Progenitor cell of endocrine pancreas (in vitro differentiated cells): Measurements from ENCODE around the gene EXOC2. TPM values are rescaled to one million over a fixed set of nuclear protein-coding genes. Genes with fewer than 3 reads are reported as not detected.
"Not testable (repeated sequence)": the region's sequence is repeated elsewhere in the genome, so short reads cannot be mapped to it uniquely, and the experiment has no call there.

ENCODE experiments used
- DNase-seq: peaks from one replicate; pipeline ENCODE4 v3.0.0; 2021; ENCODE audit warnings: low spot score; ENCODE audit not compliant: unreplicated experiment
- H3K27ac Mint-ChIP-seq: 2 replicates; pipeline ENCODE4 v1.8.0; 2021; ENCODE audit warnings: mild to moderate bottlenecking, moderate library complexity, mixed read lengths
- H3K27me3 Mint-ChIP-seq: 2 replicates; pipeline ENCODE4 v1.8.0; 2021; ENCODE audit warnings: mixed read lengths
- H3K36me3 Mint-ChIP-seq: 2 replicates; pipeline ENCODE4 v1.8.0; 2022; ENCODE audit warnings: mixed read lengths; ENCODE audit not compliant: insufficient read depth
- H3K4me1 Mint-ChIP-seq: 2 replicates; pipeline ENCODE4 v1.8.0; 2021; ENCODE audit warnings: low read depth, mixed read lengths
- H3K4me3 Mint-ChIP-seq: 2 replicates; pipeline ENCODE4 v1.8.0; 2021; ENCODE audit warnings: low read depth, mild to moderate bottlenecking, moderate library complexity, mixed read lengths
- H3K9me3 Mint-ChIP-seq: 2 replicates; pipeline ENCODE4 v1.8.0; 2021; ENCODE audit warnings: low read depth, mixed read lengths
- CTCF ChIP-seq: fragments of 200-600 bp; sonication (generic); IDR thresholded peaks from one replicate; pipeline ENCODE4 v1.5.0; 2021; ENCODE audit warnings: antibody characterized with exemption, mild to moderate bottlenecking; ENCODE audit not compliant: unreplicated experiment
- total RNA-seq: library from RNA; stranded (reverse); gene quantifications from 2 replicates; pipeline ENCODE4 v1.2.1, GENCODE V29; 2021

EXOC2 gene
- total RNA-seq, 1 donor from 2014 or later, result 24.4 TPM

GRCh38 chr6:609905-610304 lies 83.0 kb downstream of the EXOC2 start:
- Mint-ChIP-seq H3K27me3 (no peaks in the 10 kb centered on the region), H3K9me3 (peaks cover 3% of the 10 kb centered on the region), H3K36me3 (peaks cover 19% of the 10 kb centered on the region), H3K4me3 (no peak overlapping the region), H3K27ac (no peak overlapping the region), H3K4me1 (peaks cover 14% of the 10 kb centered on the region)
- no peak for DNase-seq
- TF ChIP-seq CTCF, result no peak

- no peak overlapping the region for H3K27ac Mint-ChIP-seq
- DNase-seq, result no peak
- peaks cover 3% of the 10 kb centered on the region for H3K9me3 Mint-ChIP-seq
- TF ChIP-seq CTCF, result no peak
- H3K4me3 Mint-ChIP-seq, result no peak overlapping the region
- peaks cover 17% of the 10 kb centered on the region for H3K36me3 Mint-ChIP-seq
- H3K4me1 Mint-ChIP-seq, result peaks cover 1% of the 10 kb centered on the region
- no peaks in the 10 kb centered on the region for H3K27me3 Mint-ChIP-seq
Observed at GRCh38 chr6:606829-607379, 86.0 kb downstream of the EXOC2 start.

GRCh38 chr6:605895-606294 lies 87.0 kb downstream of the EXOC2 start:
- not testable (repeated sequence) for DNase-seq, H3K27ac Mint-ChIP-seq, H3K9me3 Mint-ChIP-seq, H3K4me1 Mint-ChIP-seq, H3K4me3 Mint-ChIP-seq, H3K27me3 Mint-ChIP-seq
- H3K36me3 Mint-ChIP-seq, result peaks cover 17% of the 10 kb centered on the region

GRCh38 chr6:604579-604978 lies 88.4 kb downstream of the EXOC2 start:
- H3K4me3 Mint-ChIP-seq, result no peak overlapping the region
- peaks cover 17% of the 10 kb centered on the region for H3K36me3 Mint-ChIP-seq
- TF ChIP-seq CTCF, result no peak
- peaks cover 3% of the 10 kb centered on the region for H3K9me3 Mint-ChIP-seq
- peaks cover 1% of the 10 kb centered on the region for H3K4me1 Mint-ChIP-seq
- H3K27ac Mint-ChIP-seq, result no peak overlapping the region
- no peaks in the 10 kb centered on the region for H3K27me3 Mint-ChIP-seq
- no peak for DNase-seq

- no peak overlapping the region for H3K4me3 Mint-ChIP-seq
- no peak for DNase-seq
- H3K4me1 Mint-ChIP-seq, result peaks cover 1% of the 10 kb centered on the region
- H3K27me3 Mint-ChIP-seq, result no peaks in the 10 kb centered on the region
- H3K27ac Mint-ChIP-seq, result no peak overlapping the region
- no peak for TF ChIP-seq CTCF
- peaks cover 18% of the 10 kb centered on the region for H3K36me3 Mint-ChIP-seq
- peaks cover 3% of the 10 kb centered on the region for H3K9me3 Mint-ChIP-seq
Observed at GRCh38 chr6:603265-603664, 89.7 kb downstream of the EXOC2 start.
